Measurements from ENCODE around the gene MRFAP1L1. TPM values are rescaled to one million over a fixed set of nuclear protein-coding genes. Genes with fewer than 3 reads are reported as not detected.

Gene MRFAP1L1
- total RNA-seq, 4 donors from 2014 or later, result 51.6 to 76.6 (median 59.6) TPM

- Histone ChIP-seq H3K27ac (no peak overlapping the region), H3K27me3 (no peaks in the 10 kb centered on the region), H3K4me3 (no peak overlapping the region), H3K4me1 (peaks cover 0 to 12% (median 5%) of the 10 kb centered on the region in 4 donors), H3K36me3 (peaks cover 0 to 52% (median 0%) of the 10 kb centered on the region in 3 donors), H3K9me3 (no peaks in the 10 kb centered on the region)
- no peak for DNase-seq (ENCODE audit: low spot score in 2 of 2)
- no peak for TF ChIP-seq POLR2A (IDR thresholded peaks at IDR 0.05)
- TF ChIP-seq EP300 (IDR thresholded peaks at IDR 0.05), result no peak
- TF ChIP-seq CTCF (IDR thresholded peaks at IDR 0.05), result no peak
- 70 to 78% methylated on average over 5 of the region's 5 CpGs for WGBS, 2 donors
Measured at GRCh38 chr4:6699388-6699787, 10.3 kb downstream of the MRFAP1L1 start.

GRCh38 chr4:6697131-6697530, 12.5 kb downstream of the MRFAP1L1 start:
- no peak for DNase-seq (ENCODE audit: low spot score in 2 of 2)
- H3K27ac ChIP-seq, result peak overlapping the region in 1 of 4 donors; percentile 56

GRCh38 chr4:6696611-6697010, 13.1 kb downstream of the MRFAP1L1 start:
- Histone ChIP-seq H3K27me3 (no peaks in the 10 kb centered on the region), H3K4me3 (no peak overlapping the region), H3K36me3 (peaks cover 0 to 38% (median 0%) of the 10 kb centered on the region in 3 donors), H3K4me1 (peaks cover 0 to 28% (median 16%) of the 10 kb centered on the region in 4 donors), H3K9me3 (no peaks in the 10 kb centered on the region), H3K27ac (peak overlapping the region in 1 of 4 donors; percentile 56)
- 80 to 91% methylated on average over 8 of the region's 8 CpGs for WGBS, 2 donors
- no peak for TF ChIP-seq CTCF (IDR thresholded peaks at IDR 0.05)
- TF ChIP-seq EP300 (IDR thresholded peaks at IDR 0.05), result no peak
- TF ChIP-seq POLR2A (IDR thresholded peaks at IDR 0.05), result no peak
- DNase-seq (ENCODE audit: low spot score in 2 of 2), result no peak

More at GRCh38 chr4:6697131-6697530, 12.5 kb downstream of the MRFAP1L1 start:
- Histone ChIP-seq H3K4me1 (peaks cover 0 to 27% (median 16%) of the 10 kb centered on the region in 4 donors), H3K36me3 (peaks cover 0 to 42% (median 0%) of the 10 kb centered on the region in 3 donors), H3K27me3 (no peaks in the 10 kb centered on the region), H3K9me3 (no peaks in the 10 kb centered on the region), H3K4me3 (no peak overlapping the region)
- 91 to 93% methylated on average over 6 of the region's 6 CpGs for WGBS, 2 donors
- TF ChIP-seq CTCF (IDR thresholded peaks at IDR 0.05) (no peak), POLR2A (IDR thresholded peaks at IDR 0.05) (no peak), EP300 (IDR thresholded peaks at IDR 0.05) (no peak)

- no peak for TF ChIP-seq POLR2A (IDR thresholded peaks at IDR 0.05)
- no peak for TF ChIP-seq CTCF (IDR thresholded peaks at IDR 0.05)
- no peak for TF ChIP-seq EP300 (IDR thresholded peaks at IDR 0.05)
- WGBS, 2 donors, result 68% methylated on average over 17 to 18 of the region's 18 CpGs
- H3K4me3 ChIP-seq, result no peak overlapping the region
- peaks cover 0 to 28% (median 16%) of the 10 kb centered on the region in 4 donors for H3K4me1 ChIP-seq
- peaks cover 0 to 32% (median 0%) of the 10 kb centered on the region in 3 donors for H3K36me3 ChIP-seq
- no peak for DNase-seq (ENCODE audit: low spot score in 2 of 2)
- H3K27me3 ChIP-seq, result no peaks in the 10 kb centered on the region
- peak overlapping the region in 1 of 4 donors; percentile 56 for H3K27ac ChIP-seq
- H3K9me3 ChIP-seq, result no peaks in the 10 kb centered on the region
Measured at GRCh38 chr4:6695660-6696610, 13.7 kb downstream of the MRFAP1L1 start.
